HG02623 (cell line): ENCODE measurements around the gene RAD18.

ENCODE experiments used
- ATAC-seq: cut with Tn5 transposase; IDR thresholded peaks from one replicate; pipeline ENCODE4 v1.9.1; 2021; ENCODE audit warnings: moderate library complexity; ENCODE audit not compliant: unreplicated experiment

The RAD18 gene

GRCh38 chr3:8867646-8868045, 95.6 kb downstream of the RAD18 start:
- ATAC-seq, result no peak

- no peak for ATAC-seq
These were observed 97.6 kb downstream of the RAD18 start for GRCh38 chr3:8865697-8866096.

GRCh38 chr3:8864402-8865350, 98.6 kb downstream of the RAD18 start:
- ATAC-seq, result no peak

- ATAC-seq, result no peak
These were observed 99.4 kb downstream of the RAD18 start for GRCh38 chr3:8863891-8864290.

- no peak for ATAC-seq
These were observed 105.4 kb downstream of the RAD18 start for GRCh38 chr3:8857720-8858367.

- ATAC-seq, result no peak
These were observed 106.6 kb downstream of the RAD18 start for GRCh38 chr3:8856721-8857120.

GRCh38 chr3:8856071-8856470, 107.2 kb downstream of the RAD18 start:
- no peak for ATAC-seq

GRCh38 chr3:8854656-8855055, 108.6 kb downstream of the RAD18 start:
- no peak for ATAC-seq

GRCh38 chr3:8853081-8853480, 110.2 kb downstream of the RAD18 start:
- no peak for ATAC-seq

GRCh38 chr3:8852511-8852910, 110.8 kb downstream of the RAD18 start:
- no peak for ATAC-seq

- no peak for ATAC-seq
These were observed 111.6 kb downstream of the RAD18 start for GRCh38 chr3:8851703-8852102.

- no peak for ATAC-seq
These were observed 114.6 kb downstream of the RAD18 start for GRCh38 chr3:8848696-8849131.

- no peak for ATAC-seq
These were observed 116.0 kb downstream of the RAD18 start for GRCh38 chr3:8847317-8847716.

- ATAC-seq, result no peak
These were observed 117.1 kb downstream of the RAD18 start for GRCh38 chr3:8846176-8846575.

GRCh38 chr3:8845641-8846040, 117.6 kb downstream of the RAD18 start:
- no peak for ATAC-seq

GRCh38 chr3:8843347-8843746, 119.9 kb downstream of the RAD18 start:
- ATAC-seq, result no peak

- no peak for ATAC-seq
These were observed 121.0 kb downstream of the RAD18 start for GRCh38 chr3:8842293-8842692.

- ATAC-seq, result no peak
These were observed 121.8 kb downstream of the RAD18 start for GRCh38 chr3:8841472-8841871.

GRCh38 chr3:8840556-8840955, 122.7 kb downstream of the RAD18 start:
- no peak for ATAC-seq

GRCh38 chr3:8839607-8840325, 123.5 kb downstream of the RAD18 start:
- ATAC-seq, result no peak

- ATAC-seq, result no peak
These were observed 124.4 kb downstream of the RAD18 start for GRCh38 chr3:8838765-8839423.
